ENCODE measurements around the gene FAM3D.

DNA sequence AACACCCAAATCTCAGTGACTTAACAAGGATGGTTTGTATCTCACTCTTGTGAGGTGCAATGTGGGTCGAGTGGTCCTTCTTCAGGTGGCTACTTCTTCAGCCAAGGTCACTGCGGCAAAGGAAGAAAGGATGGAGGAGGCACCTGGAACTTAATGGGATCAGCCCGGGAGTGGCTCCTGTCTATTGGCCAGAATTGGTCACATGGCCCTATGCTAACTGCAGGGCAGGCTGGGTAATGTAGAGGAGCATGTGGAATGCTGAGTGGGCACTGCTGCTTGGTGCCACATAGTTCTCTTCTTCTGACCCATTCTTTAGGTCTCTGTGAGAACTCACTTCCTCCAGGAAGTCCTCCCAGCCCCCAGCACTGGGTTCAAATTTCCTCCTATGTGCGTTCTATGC is 20.3 kb upstream of the FAM3D start:
- no peak for TF ChIP-seq POLR2A (IDR thresholded peaks at IDR 0.05)
- TF ChIP-seq, protein P1, sequence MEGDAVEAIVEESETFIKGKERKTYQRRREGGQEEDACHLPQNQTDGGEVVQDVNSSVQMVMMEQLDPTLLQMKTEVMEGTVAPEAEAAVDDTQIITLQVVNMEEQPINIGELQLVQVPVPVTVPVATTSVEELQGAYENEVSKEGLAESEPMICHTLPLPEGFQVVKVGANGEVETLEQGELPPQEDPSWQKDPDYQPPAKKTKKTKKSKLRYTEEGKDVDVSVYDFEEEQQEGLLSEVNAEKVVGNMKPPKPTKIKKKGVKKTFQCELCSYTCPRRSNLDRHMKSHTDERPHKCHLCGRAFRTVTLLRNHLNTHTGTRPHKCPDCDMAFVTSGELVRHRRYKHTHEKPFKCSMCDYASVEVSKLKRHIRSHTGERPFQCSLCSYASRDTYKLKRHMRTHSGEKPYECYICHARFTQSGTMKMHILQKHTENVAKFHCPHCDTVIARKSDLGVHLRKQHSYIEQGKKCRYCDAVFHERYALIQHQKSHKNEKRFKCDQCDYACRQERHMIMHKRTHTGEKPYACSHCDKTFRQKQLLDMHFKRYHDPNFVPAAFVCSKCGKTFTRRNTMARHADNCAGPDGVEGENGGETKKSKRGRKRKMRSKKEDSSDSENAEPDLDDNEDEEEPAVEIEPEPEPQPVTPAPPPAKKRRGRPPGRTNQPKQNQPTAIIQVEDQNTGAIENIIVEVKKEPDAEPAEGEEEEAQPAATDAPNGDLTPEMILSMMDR (IDR thresholded peaks at IDR 0.05) = no peak
